Measurements from ENCODE around the gene DUSP9. TPM values are rescaled to one million over a fixed set of nuclear protein-coding genes. Genes with fewer than 3 reads are reported as not detected.

Gene DUSP9
- total RNA-seq, 1 donor from 2014 or later, result 0.13 TPM

DNA sequence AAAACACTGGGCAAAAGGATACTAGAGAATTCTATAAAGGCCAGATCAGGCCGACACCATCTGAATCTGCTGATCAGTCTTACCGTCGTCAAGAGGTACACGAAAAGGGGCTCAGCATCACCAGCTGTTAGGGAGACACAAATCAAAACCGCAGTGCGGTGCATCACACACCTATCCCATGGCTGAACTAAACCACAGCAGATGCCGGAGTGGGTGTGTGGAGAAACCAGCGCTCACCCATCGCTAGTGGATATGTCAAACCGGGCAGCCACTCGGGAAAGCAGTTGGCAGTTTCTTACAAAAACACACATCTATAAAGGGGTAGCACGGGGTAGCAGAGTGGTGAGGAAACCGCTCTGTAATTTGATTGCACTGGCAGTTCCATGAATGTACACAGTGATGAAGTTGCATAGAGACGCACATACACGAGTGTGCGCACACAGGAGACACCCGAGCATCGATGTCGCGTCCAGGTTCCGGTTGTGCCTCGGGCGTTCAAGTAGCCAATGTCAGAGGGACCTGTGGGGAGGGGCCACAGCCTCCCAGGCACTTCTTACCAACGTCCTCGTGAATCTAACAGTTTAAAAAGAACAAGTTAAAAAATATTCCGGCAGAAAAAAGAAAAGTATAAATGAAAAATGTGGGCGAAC lies 24.9 kb upstream of the DUSP9 start:
- DNase-seq (ENCODE audit: low read depth in 2 of 2), result no peak

DNA sequence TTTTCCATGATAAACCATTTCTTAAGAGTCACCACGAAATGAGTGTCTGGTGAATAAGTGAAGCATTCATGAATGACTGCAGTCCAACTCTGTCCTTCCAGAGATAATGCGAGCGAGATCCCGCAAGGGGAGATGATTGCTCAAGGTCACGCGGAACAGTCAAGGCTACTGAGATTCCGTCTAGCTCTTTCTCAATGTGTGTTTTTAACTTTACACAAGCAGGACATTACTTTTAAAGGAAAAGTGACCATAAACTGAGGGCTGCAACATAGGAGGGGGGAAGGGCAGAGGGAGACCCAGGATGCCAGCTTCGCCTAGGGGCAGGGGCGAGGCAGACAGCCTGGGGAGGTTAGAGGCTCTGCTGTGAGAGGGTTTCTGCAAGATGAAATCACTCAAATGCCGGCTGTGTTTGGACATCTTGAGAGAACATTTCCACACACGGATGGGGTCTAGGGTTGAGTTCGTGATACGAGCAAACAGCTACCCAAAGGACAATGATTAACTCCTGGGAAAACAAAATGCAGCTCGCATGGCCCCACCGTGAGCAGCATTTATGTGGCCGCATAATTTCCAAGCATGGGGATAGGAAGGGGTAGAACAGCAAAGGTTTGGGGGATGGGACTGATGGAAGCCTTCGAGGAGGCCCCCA lies 24.2 kb upstream of the DUSP9 start:
- DNase-seq (ENCODE audit: low read depth in 2 of 2), result no peak

DNA sequence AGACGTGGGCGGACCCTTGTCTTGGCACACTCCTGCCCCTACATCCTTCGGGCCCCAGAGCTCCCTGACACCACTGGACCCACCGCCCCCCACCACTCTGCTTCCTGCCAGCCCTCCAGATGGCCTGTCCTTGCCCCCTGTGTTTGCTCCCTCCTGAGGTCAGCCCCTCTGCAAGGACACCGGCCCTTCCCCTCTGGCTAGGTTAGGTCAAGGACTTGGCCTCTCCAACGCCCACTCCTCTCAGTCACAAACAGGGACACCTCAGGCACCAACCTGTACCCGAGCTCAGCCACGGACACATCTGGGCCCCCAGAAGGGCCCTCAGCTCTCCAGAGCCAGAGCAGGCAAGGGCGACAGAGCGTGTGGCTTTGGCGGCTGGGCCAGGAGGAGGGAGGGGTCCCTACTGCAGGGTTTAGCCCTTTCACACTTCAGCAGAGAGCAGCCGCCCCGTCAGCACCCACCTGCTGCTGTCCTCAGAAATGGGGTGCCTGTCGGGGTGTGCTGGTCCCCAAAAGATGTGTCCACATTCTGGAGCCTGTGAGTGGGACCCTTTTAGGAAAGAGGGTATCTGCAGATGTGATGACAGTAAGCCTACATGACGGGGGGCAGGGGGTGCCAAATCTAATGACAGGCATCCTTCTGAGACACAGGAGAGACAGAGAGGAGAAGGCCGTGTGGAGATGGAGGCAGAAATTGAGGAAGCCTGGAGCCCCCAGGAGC lies 23.5 kb upstream of the DUSP9 start:
- DNase-seq (ENCODE audit: low read depth in 2 of 2), result no peak

DNA sequence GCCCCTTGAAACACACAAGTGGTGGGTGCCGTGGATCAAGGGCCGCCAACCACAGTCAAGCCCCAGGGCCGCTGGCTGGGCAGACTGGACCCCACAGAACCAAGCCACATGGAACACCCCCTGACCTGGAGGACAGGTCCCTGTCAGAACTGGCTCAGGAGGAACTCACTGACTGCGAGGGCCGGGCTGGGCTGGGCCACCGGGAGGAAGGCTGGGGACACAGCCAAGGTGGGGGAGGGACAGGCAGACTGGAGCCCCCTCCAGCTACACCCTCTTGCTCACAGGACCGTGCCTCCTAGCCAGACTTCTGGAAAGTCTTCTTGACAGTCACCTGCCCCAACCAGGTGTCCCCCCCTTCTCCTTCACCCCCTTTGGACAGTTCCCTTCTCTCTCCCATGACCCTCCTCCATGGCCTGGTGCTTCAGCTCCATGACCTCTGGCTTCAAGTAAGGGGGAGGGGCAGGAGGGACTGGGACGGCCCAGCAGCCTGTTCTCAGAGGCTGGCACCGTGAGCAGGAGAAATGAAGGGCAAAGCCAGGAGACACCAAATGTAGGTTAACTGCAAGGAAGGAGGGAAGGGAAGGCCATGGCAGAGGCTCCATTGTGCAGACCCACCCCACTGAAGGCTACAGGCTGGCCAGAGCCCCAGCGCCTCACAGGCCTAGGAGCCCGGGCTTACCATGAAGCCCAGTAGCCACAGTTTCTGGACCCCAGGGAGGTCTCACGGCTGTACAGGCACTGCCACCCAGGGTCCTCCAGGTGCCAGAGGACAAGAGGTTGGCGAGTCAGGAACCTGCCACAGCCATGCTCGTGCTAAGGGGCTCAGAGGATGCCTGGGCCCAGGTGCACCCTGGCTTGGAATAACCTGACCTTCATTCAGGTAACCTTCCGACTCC lies 22.6 kb upstream of the DUSP9 start:
- no peak for DNase-seq (ENCODE audit: low read depth in 2 of 2)

DNA sequence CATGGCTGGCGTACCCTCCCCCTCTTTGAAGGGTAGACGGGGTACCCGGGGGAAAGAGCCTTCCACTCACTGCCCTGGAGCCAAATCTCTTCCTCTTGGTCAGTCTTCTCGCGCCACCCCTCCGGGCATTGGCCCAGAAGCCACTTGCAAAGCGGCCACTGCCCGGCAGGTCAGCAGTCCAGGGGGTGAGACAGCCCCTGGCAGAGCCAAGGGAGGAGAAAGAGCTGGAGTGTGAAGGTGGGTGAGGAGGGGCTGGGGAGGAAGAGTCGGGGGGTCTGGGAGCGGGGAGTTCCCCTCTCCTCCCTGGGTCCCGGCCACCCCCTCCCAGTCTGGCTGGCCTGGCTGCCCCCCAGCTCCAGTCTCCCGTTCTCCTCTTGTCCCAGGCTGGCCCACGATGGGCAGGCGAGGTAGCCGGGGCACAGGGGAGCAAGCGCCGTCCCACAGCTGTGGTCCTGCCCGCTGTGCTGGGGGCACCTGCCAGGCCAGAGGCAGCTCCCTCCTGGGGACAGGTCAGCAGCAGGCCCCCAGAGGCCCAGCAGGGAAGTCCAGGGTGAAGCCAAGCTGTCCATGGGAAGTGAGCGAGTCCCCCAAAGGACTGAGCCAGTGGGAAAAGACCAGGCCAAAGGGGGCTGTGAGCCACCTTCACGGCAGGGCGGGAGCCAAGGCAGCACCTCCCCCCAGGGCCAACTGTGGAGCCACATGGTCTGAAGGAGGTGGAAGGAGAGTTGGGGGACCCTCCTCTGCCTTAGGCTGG lies 21.6 kb upstream of the DUSP9 start:
- DNase-seq (ENCODE audit: low read depth in 2 of 2), result no peak

DNA sequence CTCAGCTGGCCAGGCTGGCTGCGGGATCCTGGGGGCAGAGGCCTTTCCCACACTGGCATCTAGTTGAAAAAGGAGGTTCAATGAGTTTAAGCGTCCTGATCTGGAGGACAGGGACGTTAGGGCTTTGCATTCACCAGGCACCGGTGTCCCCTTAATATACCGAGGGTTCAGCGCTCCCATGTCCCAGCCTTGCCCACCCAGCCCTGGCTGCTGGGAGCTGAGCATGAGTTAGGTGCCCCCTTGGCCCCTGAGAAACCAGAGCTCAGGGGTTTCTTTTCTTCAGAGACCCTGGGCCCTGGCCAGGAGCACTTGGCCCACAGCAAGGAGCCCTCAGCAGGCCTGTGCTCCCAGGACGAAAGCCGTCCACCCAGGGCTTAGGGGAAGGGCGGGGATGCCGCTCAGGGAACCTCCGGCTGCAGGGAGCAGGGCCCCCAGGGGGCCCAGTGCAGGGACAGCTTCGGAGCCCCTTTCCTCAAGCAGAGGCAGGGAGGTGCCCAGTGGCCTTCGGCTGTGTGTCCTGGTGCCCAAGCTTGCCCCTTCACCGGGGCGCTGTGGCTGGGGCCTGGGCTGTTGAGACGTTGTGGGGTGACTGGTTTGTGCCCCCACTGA lies 20.9 kb upstream of the DUSP9 start:
- DNase-seq (ENCODE audit: low read depth in 2 of 2), result no peak

DNA sequence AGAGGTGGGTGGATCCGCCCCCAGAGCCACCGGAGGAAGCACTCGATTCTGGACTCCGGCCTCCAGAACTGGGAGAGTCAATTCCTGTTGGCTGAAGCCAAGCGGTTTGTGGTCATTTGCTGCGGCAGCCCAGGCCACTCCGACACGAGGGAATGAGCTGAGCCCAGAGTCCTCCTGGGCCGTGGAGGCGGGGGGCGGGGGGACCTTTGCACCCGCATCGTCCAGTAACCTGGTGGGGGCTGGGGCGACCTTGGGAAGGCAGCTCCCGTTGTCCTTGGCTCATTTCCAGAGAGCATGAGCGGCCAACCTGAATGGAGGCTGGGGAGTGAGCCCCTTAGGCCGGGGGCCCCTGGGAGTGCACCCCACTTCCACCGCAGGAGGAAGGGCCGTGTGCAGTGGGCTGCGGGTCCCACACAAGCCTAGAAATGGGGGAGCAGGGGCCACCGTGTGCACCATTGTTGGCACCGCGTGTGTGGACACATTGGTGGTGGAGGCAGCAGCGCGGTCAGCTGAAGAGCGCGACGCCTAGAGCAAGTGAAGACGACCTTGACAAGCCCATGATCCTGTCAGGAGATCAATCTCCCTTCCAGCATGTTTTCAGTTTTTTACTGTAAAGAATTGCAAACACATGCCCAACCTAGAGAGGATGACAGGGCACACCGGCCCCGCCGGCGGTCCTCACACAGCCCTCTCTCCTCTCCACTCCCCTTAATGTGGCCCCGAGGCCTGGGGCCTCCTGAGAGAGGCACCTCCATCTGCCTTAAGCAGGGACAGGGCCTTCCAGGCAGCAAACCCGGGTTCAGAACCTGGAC lies 19.9 kb upstream of the DUSP9 start:
- DNase-seq (ENCODE audit: low read depth in 2 of 2), result no peak

DNA sequence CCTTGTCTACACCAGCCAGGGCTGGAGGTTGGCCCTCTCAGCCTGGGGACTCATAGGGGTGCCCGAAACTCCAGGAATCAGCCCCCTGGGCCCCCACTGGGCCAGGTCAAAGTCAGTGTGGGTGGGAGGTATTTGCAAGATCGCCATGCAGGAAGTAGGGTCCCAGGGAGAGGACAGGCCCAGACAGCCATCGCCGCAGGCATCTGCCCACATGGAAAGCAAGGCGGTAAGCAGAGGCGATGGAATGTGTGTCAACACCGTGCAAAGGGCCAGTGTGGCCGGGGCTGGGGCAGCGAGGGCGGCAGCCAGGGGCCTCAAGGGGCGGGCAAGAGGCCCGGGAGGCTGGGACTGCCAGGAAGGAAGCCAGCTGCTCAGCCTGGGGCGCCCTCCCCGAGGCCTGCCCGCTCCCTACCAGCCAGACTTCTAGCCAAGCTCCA lies 19.3 kb upstream of the DUSP9 start:
- DNase-seq (ENCODE audit: low read depth in 2 of 2), result no peak

DNA sequence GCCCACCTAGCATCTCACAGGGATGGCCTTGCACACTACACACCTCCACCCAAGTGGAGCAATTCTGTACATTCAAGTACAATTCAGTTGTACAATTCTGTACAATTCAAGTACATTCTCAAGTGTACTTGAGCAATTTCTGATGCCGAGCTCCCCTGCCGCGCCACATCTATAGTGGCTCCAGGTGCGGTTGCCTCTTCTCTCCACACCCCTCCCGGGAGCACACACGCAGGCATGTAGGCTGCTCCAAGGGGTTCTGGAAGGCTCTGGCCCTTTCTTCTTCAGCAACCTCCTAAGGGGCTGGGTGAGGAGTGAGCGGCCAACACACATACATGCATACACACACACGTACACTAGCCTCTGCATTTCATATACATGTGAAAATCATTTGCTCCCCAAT lies 18.9 kb upstream of the DUSP9 start:
- no peak for DNase-seq (ENCODE audit: low read depth in 2 of 2)

DNA sequence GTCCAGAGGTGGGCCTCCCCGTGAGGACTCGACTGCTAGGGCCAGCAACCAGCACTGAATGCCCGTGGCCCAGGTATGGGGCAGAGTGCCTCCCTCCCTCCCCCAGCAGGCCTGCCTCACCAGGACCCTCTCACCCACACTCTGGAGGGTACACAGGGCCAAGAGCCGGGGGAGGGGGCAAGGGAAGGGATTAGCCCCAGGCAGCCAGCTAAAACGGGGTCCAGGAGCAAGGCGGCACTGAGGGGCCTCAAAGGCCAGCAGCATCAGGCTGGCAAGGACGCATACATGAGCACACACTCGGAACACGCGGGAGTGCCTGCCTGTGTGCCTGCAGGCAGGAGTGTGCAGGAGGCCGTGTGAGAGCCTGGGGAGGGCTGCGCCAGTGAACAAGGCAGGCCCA lies 18.3 kb upstream of the DUSP9 start:
- no peak for DNase-seq (ENCODE audit: low read depth in 2 of 2)

DNA sequence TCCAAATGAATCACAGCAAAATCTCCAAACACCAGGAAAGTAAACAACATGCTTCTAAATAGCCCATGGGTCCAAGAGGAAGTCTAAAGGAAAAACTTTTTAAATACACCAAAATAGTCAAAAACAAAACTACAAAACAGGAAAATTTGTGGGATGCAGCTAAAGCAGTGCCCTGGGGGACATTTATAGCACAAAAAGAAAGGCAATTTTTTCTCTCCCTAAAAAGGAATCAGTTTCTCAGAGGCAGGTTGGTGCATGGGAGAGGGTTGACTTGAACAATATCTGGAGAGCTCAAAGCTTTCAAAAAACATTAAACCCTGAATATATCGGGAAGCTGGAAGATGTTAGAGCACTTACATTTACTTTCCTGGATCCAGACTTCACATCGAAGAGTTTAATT lies 15.7 kb upstream of the DUSP9 start:
- DNase-seq (ENCODE audit: low read depth in 2 of 2), result no peak

DNA sequence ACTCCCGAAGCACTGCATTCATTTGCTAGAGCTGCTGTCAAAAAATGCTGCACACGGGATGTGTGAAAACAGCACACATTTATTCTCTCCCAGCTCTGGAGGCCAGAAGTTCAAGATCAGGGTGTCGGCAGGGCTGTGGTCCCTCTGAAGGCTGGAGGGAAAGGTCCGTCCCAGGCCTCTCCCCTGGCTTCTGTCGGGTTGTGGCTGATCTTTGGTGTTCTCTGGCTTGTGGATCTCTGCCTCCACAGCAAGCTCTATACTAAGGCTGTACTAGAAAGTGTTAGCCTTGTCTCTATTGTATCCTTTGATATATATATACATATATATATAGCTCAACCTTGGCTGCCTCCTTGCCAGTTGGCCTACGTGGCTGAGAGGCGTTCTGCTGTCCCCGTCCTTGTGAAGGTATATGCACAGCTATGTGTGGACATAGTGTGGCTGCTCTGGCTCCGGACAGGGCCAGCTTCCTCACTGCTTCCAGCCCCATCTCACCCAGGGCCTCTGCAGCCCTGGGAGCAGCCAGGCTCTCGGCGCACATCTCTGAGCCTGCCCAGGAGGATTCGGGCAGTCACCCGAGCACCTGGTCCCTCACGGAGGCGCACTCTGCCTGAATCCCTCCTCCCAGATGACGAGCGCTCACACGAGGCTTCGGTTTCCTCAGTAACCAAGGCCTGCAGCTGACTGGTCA lies 15.0 kb upstream of the DUSP9 start:
- DNase-seq (ENCODE audit: low read depth in 2 of 2), result no peak

DNA sequence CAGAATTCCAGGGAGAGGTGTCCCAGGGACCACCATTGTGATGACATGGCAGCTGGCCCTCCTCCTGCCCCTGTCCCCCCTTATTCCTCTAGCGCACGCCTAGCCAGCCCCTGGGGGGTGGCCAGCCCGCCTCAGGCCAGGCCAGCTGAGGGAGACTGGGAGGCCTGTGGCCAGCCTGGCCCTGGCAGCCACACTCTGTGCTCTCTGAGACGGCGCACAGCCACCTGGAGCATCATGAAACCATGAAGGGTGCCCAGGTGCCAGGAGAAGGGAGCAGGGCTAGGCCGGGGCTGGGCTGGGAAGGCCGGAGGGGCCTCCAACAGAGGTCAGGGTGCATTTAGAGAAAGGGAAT lies 14.4 kb upstream of the DUSP9 start:
- no peak for DNase-seq (ENCODE audit: low read depth in 2 of 2)

DNA sequence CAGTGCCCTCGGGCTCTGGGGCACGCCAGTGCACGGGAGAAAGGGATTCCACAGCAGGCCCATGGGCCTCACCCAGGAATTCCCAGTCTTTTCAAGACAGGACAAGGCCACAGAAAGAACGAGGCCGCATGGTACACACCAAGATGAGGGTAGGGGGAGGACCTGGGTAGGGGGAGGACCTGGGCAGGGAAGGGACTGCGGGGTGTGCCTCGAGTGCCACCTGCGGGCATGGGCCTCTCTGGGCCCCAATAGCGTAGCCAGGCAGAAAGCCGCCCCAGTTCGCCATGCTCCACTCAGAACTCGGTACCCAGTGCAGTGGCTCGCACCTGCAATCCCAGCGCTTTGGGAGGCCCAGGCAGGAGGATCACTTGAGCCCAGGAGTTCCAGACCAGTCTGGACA lies 14.0 kb upstream of the DUSP9 start:
- no peak for DNase-seq (ENCODE audit: low read depth in 2 of 2)

DNA sequence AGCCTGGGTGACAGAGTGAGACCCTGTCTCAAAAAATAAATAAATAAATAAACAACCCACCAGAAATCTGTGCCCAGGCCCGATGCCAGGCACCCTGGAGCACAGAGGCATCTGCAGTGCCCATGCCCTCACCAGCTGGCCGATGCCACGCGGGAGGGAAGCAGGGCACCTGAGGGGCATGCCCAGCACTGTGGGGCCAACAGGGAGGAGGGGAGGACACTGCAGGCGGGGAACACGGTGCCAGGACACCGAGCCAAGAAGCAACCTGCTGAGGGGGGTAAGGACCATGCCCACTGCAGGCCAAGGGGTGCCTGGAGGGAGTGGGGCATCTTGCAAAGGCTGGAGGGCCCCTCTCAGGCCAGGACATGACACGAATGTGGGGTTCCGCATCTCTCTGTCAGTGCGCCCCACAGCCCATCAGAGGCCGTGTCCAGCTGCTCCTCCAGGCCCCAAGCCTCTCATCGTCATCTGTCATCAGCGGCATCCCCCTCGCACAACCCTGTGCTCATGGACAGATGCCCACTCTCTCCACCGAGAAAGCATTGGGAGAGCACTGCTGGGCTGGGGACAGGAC lies 13.3 kb upstream of the DUSP9 start:
- DNase-seq (ENCODE audit: low read depth in 2 of 2), result no peak

DNA sequence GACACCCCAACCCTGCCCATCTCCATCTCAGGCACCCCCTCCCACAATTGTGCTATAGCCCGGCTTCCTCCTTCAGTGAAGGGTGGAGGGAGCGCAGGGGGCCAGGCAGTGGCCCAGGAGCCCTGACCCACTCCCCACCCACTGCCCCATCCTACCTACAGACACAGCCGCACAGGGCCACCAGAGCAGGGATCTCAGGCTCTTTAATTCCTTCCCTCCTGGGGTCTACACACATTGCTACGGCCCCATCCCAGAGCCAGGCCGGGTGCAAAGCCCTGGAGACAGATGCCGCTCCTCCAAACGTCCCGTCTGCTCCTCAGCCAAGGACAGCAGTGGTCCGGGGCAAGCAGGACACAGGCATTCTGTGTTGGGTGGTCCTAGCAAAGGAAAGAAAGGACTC lies 12.8 kb upstream of the DUSP9 start:
- no peak for DNase-seq (ENCODE audit: low read depth in 2 of 2)

DNA sequence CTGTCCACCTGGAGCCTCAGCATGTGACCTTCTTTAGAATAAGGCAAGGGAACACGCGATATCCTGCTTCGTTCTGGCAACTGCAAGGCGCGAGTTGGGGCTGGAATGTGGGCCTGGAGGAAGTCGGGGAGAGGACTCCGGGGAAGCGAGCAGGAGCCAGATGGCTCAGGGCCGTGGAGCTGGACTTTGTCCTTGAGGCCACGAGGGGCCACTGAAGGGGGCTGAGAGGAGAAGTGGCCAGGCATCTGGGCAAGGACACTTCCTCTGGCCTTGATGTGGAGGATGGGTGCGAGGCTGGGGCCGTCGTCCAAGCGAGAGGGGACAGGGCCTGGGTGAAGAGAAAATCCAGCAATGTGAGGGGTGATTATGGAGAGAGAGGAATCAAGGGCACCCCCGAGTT lies 12.2 kb upstream of the DUSP9 start:
- DNase-seq (ENCODE audit: low read depth in 2 of 2), result no peak

DNA sequence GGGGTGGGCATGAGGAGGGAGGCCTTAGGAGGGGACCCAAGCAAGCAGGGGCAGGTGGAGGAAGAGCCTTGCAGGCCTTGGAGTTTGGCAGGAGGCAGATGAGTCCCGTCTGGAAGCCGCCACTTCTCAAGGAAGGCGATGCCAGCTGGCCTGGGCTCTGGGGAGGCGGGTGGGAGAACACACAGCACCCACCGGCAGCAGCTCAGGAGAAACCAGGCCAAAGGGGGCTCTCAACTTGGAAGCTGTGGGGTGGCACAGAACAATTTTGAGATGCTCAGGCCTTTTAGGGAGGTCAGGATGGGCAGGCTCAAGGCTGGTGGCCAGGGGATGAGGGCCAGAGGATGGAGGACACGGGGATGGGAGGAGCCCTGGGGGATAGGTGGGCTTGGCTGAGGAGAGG lies 11.6 kb upstream of the DUSP9 start:
- DNase-seq (ENCODE audit: low read depth in 2 of 2), result no peak
